Activated gamma-delta T cell treated with anti-CD3 and anti-CD28 coated beads, Interleukin-2, amount 50 U/mL, for 16 hours (primary cell): ENCODE data around the gene HIPK2.
A peak's percentile ranks its signal among the peaks of the same experiment; 100 is the strongest.

Source experiments
- DNase-seq: peaks from one replicate; pipeline ENCODE4 v3.0.0-alpha.2; 2020; ENCODE audit warnings: low read depth

The HIPK2 gene

DNA sequence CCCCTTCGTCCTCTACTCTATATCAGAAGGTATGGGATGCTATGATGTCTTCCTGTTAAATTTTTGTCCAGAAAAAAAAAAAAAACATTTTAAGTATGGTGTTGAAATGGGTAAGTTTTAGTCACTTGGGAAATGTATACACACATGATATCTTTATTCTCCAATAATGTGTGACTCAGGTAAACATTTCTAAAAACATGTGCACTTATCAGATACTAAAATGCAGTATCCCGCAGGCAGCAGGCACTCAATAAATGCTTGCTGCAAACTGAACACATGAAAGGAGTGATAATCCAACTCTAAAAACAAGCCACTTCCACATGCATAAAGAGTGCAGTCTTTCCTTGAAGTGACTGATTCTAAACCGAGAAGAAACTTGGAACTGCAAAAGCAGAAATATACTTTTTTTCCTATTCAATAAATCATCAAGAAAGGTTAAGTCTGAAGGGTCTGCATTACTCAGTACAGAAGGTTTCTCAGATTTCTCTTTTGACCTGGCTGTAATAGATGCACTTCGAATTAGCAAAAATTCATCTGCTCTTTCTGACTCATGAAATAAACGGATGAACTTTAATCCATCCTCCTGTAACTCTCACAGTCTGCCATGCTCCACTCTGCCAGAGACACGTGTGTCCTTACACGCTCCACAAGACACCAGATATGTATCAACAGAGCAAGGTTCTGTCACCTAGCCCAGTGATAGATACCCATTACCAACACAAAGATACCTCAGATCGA, 84.0 kb downstream of the HIPK2 start:
- DNase-seq, result no peak

DNA sequence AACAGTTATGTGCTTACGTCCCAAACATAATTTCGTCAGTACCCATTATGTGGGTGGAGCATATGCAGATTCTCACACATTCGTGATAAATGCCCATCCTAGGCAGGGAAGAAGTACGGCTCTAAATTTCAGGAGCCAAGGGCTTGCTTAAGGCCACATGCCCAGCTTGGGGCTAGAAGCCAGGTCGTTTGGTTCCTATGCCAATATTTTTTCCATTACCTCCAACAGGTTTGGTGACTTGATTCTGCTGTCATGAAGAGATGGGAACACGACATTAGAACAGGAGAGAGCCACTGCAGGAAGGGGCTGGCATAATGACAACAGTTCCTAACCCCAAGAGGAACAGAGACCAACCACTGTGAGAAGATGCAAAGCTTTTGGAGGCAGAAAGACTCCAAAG, 85.1 kb downstream of the HIPK2 start:
- DNase-seq, result no peak

GRCh38 chr7:139691253-139691781, 86.5 kb downstream of the HIPK2 start:
- no peak for DNase-seq

- no peak for DNase-seq
Observed at GRCh38 chr7:139687980-139688632, 89.7 kb downstream of the HIPK2 start.

DNA sequence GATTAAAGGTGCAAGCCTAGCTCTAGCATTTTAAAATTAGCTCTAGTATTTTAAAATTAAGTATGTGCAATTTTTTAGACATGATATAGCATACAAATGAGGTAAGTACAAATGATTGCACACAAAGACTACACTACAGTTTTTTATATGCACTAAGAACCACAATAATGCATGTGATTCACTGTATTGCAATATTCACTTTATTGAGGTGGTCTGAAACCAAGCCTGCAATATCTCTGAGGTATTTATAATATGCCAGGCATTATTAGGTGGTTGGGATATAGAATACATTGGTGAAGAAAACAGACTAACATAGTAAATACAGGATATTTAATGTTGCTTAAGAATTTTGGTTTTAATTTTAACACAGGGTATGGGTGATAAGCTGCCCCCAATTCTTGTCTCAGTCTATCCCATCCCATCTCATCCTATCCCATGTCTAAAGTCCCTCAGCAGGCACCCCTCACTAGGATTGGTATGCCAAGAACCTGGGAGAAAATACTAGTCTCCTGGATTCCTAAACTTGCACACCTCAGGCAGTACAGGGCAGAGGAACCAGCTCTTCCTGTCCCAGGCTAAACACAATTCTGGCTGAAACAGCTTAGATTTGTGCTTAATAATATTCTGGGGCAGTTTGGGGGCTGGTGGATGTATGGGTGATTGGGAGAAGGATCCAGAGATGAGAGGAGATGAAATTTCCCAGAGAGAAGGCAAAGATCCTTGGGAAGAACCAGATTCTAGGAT, 90.4 kb downstream of the HIPK2 start:
- no peak for DNase-seq

GRCh38 chr7:139683137-139683921, 94.5 kb downstream of the HIPK2 start:
- DNase-seq, result no peak

DNA sequence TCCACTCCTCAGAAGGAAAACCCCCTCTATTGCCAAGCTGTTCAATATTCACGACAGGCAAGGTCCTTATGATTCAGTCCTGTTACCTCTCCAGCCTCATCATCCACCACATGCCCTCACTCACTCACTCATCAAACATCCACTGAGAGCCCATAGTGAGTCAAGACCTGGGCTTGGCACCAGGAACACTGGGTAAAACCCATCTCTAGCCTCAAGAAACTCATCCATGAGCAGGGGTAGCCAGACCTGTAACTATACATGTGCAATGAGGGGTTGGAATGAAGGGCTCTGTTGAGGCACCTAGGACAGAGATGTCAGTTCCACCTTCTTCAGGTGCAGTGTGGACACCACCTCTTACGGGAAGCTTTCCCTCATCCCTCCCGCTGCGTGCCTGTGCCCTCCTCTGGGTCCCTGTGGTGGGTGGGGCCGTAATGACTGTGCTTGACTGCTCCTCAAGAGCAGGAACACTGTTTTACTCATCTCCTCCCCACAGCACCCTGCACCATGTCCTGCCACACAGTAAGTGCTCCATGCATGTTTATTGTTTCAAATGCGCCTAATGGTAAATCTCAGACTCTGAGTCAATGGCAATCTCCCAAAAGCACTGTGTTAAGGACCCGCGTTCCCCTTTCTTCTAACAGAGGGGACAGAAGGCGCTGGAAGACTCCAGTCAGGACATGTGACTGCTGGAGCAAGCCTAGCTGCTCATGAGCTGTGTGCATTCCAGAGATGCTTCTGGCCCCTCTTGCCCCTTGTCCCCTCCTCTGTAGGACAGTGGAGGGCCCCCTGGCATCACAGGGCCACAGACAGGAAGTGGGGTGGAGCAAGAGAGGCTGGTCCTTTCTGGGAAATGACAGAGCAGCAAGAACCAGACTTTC, 95.4 kb downstream of the HIPK2 start:
- no peak for DNase-seq

GRCh38 chr7:139681812-139682135, 96.0 kb downstream of the HIPK2 start:
- DNase-seq, result no peak

- DNase-seq, result no peak
Observed at GRCh38 chr7:139681463-139681755, 96.4 kb downstream of the HIPK2 start.

GRCh38 chr7:139680676-139681462, 96.9 kb downstream of the HIPK2 start:
- DNase-seq, result peak; percentile 74

GRCh38 chr7:139679731-139680594, 97.8 kb downstream of the HIPK2 start:
- DNase-seq, result no peak

GRCh38 chr7:139676390-139676789, 101.4 kb downstream of the HIPK2 start:
- no peak for DNase-seq

- no peak for DNase-seq
Observed at GRCh38 chr7:139675127-139676125, 102.4 kb downstream of the HIPK2 start.

DNA sequence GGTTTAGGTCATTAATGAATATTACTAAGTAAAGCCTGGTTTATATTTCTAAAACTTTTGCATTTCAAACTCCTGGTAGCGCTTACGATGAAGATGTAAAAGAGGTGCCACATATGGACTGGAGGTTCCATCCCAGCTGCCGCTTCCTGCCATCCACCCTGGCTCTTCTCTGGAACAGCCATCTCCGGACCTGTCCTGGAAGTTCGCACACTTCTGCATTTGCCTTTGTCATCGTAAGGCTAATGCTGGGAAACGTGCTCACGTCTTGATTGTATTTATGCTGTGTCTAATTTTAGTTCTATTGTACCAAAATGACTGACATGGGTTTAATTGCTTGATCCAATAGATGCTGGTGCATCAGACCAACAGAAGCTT, 103.1 kb downstream of the HIPK2 start:
- DNase-seq, result no peak

DNA sequence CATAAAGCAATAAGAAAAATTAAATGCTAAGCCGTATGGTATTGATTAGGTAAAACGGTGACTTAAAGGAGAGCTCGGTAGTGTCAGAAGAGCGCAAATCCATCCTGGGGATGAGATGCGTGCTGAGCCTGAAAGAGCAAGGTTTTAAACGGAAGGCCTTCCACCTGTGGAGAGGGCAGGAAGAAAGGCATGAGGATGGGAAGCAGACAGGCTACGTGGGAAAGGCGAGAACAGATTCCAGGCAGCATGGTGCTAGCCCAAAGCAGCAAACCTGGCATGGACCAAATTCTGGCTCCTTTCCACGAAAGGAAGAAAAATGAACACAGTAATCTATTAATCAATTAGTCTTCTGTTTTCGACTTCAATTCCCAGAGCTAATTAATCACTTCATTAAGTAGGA, 103.5 kb downstream of the HIPK2 start:
- no peak for DNase-seq

DNA sequence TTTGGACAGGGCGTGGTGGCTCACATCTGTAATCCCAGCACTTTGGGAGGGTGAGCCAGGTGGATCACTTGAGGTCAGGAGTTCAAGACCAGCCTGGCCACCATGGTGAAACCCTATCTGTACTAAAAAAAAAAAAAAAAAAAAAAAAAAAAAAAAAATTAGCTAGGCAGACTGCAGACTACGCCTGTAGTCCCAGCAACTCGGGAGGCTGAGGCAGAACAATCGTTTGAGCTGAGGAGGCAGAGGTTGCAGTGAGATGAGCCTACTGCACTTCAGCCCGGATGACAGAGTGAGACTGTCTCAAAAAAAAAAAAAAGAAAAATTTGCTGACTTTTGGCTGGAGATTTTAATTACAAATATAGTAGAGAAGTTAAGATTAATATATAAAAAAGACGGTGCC, 104.0 kb downstream of the HIPK2 start:
- DNase-seq, result no peak

DNA sequence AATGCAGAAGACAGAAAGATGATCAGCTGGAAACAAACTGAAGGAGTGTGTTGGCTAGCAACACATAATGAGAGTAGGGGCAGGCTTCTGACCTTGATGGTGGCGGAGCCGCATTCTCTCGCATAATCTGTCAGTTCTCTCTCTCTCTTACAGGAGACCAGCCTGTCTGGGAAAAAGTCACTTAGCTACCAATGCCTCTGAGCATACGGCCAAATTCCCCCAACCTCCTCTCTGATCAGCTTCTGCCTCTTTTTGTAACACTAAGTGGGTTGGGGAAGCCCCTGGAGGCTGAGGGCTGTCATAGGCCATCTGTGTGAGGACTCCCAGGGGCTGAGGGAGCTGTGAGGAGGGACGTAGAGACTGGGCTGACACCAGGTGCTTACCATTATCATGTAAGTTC, 104.6 kb downstream of the HIPK2 start:
- no peak for DNase-seq

GRCh38 chr7:139671967-139672366, 105.8 kb downstream of the HIPK2 start:
- DNase-seq, result no peak
